ENCODE results near the gene IL17A.

IL17A gene

DNA sequence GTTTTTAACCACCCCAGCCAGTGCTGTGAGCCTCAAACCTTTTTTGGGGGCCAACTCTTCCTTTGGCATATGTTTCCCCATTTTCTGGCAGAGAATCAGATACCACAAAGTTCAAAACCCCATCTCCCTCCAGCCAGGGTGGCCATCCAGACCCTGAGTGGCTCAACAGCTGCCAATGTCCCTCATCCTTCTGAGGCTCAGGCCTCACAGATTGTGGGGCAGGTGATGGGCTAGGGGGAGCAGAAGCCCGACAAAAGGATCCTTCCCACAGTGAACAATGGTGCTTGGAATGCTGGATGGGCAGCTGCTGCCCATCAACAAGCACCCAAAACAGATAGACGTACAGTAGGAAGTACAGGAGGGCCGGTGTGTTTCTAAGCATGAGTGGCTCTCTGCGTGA, 42.6 kb upstream of the IL17A start:
- no peak for TF ChIP-seq CTCF (IDR thresholded peaks at IDR 0.05; ENCODE audit: insufficient read depth, low read length, missing control alignments)
- POLR2A ChIA-PET, result no interaction called here
- H3K4me3 ChIP-seq (ENCODE audit: low read depth, low read length), result no peak overlapping the region
- CTCF ChIA-PET, result no interaction called here
- no peak for DNase-seq (ENCODE audit: low read depth, low spot score)

DNA sequence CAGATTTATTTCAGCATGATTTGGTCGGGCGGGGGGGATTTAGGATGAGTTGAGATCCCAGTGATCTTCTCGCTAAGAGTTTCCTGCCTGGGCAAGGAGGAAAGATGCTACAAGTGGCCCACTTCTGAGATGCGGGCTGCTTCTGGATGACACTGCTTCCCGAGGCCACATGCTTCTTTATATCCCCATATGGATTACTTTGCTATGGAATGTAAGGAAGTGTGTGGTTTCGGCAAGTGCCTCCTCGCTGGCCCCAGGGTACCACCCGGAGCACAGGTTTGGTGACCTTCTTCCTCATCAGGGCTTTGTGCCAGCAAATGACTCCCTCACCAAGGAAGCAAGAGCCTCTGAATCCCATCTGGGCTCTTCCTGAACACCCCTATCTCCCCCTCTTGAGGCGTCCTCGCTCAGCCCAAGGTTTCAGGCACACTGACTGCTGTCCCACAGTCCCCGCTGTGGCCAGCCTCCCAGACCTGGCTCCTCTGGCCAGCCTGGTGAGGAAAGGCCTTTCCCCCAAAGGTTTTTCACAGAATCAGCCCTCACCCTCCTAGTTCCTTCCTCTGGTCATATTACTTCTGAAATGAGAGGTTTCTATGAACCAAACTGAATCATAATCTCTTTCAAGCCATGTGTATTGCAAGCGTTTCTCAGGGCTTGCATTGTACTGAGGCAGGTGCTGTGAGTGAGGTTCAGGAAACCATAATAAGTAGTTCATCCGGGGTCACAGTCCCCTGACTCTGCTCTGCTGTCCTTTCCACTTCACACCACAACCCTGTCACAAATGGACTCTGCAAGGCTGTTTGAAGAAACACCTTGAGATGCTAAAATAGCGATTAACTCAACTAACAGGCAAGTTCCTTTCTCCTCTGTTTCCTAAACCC, 41.7 kb upstream of the IL17A start:
- CTCF ChIA-PET, result no interaction called here
- no peak for TF ChIP-seq CTCF (IDR thresholded peaks at IDR 0.05; ENCODE audit: insufficient read depth, low read length, missing control alignments)
- POLR2A ChIA-PET, result no interaction called here
- H3K4me3 ChIP-seq (ENCODE audit: low read depth, low read length), result no peak overlapping the region
- no peak for DNase-seq (ENCODE audit: low read depth, low spot score)

GRCh38 chr6:52146851-52147445, 39.2 kb upstream of the IL17A start:
- POLR2A ChIA-PET, result no interaction called here

DNA sequence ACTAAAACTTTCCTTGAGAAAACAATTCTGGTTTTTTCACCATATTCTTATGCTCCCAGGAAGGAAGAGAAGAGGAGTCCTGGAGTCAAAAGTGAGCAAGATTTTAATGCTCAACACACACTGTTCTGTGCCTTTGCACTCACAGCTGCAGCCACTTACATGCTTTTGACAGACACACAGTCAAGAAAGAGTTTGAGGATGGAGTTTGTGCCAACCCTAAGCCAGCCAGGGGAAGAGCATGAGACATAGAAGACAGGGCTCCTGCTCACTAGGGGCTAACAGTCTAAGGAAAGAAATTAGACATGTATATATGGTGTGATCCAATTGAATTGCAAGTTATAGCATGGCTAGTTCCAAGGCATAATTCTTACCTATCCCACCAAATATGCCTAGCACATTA, 37.1 kb upstream of the IL17A start:
- DNase-seq (ENCODE audit: low read depth, low spot score), result no peak
- no peak for TF ChIP-seq CTCF (IDR thresholded peaks at IDR 0.05; ENCODE audit: insufficient read depth, low read length, missing control alignments)
- H3K4me3 ChIP-seq (ENCODE audit: low read depth, low read length), result no peak overlapping the region
- ChIA-PET CTCF (no interaction called here), POLR2A (no interaction called here)

More at GRCh38 chr6:52146851-52147445, 39.2 kb upstream of the IL17A start:
- H3K4me3 ChIP-seq (ENCODE audit: low read depth, low read length), result no peak overlapping the region
- DNase-seq (ENCODE audit: low read depth, low spot score), result no peak
- TF ChIP-seq CTCF (IDR thresholded peaks at IDR 0.05; ENCODE audit: insufficient read depth, low read length, missing control alignments), result no peak
- CTCF ChIA-PET, result no interaction called here

GRCh38 chr6:52149949-52150348, 36.2 kb upstream of the IL17A start:
- TF ChIP-seq CTCF (IDR thresholded peaks at IDR 0.05; ENCODE audit: insufficient read depth, low read length, missing control alignments), result no peak
- no peak overlapping the region for H3K4me3 ChIP-seq (ENCODE audit: low read depth, low read length)
- POLR2A ChIA-PET, result no interaction called here
- CTCF ChIA-PET, result no interaction called here
- DNase-seq (ENCODE audit: low read depth, low spot score), result no peak

DNA sequence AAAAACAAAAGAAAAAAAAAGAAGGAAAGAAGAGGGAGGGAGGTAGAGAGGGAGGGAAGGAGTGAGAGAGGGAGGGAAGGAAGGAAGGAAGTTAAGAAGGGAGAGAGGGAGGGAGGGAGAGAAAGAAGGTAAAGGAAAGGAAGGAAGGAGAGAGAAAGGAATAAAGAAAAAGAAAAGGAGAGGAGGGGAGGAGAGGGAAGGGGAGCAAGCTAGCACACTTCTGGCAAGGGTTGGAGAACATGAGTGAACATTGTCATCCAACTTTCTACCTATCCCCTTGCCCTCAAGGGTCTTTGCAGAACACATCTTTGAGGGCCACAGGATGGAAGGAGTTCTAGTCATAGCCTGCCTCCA, 34.1 kb upstream of the IL17A start:
- ChIA-PET CTCF (no interaction called here), POLR2A (no interaction called here)
- TF ChIP-seq CTCF (IDR thresholded peaks at IDR 0.05; ENCODE audit: insufficient read depth, low read length, missing control alignments), result no peak
- H3K4me3 ChIP-seq (ENCODE audit: low read depth, low read length), result no peak overlapping the region
- DNase-seq (ENCODE audit: low read depth, low spot score), result no peak

Measured in AG04449 (cell line).